HEK293 (cell line): Measurements from ENCODE around the gene PHPT1.

Experiments used
- CTCF ChIA-PET: fragments of 350-600 bp; formaldehyde crosslinking; extraction: SDS; loops from one replicate; lab custom pipeline; 2021; ENCODE audit warnings: antibody characterized with exemption; lab: Yijun Ruan, JAX
- POLR2A ChIA-PET: fragments of 300-600 bp; formaldehyde crosslinking; extraction: SDS; loops from one replicate; lab custom pipeline; 2020; ENCODE audit warnings: antibody characterized with exemption, inconsistent platforms; lab: Yijun Ruan, JAX
- H3K27ac ChIP-seq: fragments of 200-500 bp; sonication (Bioruptor generic); 2 replicates; pipeline ENCODE4 v1.5.1; 2014; ENCODE audit warnings: low read depth, low read length, control low read depth, inconsistent platforms; ENCODE audit errors: extremely low read depth
- H3K36me3 ChIP-seq, 2 experiments: fragments of 200-500 bp in 1 of 2; sonication (Bioruptor generic) in 1 of 2; 1 replicate in 1 of 2; 2 replicates in 1 of 2; pipeline ENCODE4 v1.5.1; 2014 to 2017; ENCODE audit warnings: inconsistent platforms in 2 of 2, low read length in 2 of 2; ENCODE audit not compliant: control insufficient read depth in 2 of 2, insufficient read depth in 1 of 2
- H3K4me1 ChIP-seq: fragments of 200-500 bp; sonication (Bioruptor generic); 2 replicates; pipeline ENCODE4 v1.5.1; 2014; ENCODE audit warnings: mild to moderate bottlenecking, low read length, inconsistent platforms; ENCODE audit not compliant: control insufficient read depth, insufficient read depth
- H3K4me3 ChIP-seq: 2 replicates; pipeline ENCODE4 v1.5.1; 2011; ENCODE audit warnings: low read depth, mild to moderate bottlenecking, control low read depth, low read length, moderate library complexity
- H3K9me3 ChIP-seq: fragments of 200-500 bp; sonication (Bioruptor generic); 2 replicates; pipeline ENCODE4 v1.5.1; 2014; ENCODE audit warnings: low read depth, low read length, inconsistent platforms; ENCODE audit not compliant: control insufficient read depth, insufficient read depth
- BCL11B ChIP-seq: fragments of 450-650 bp; formaldehyde crosslinking; IDR thresholded peaks from 2 replicates; pipeline ENCODE4 v1.5.1; 2016; ENCODE audit warnings: low read depth, missing biosample characterization, missing genetic modification characterization
- GLI4 ChIP-seq: fragments of 450-650 bp; formaldehyde crosslinking; IDR thresholded peaks from 2 replicates; pipeline ENCODE4 v1.5.1; 2016; ENCODE audit warnings: missing biosample characterization, missing genetic modification characterization
- GLIS2 ChIP-seq: fragments of 450-650 bp; formaldehyde crosslinking; IDR thresholded peaks from 2 replicates; pipeline ENCODE4 v1.5.1; 2016; ENCODE audit warnings: missing biosample characterization, missing genetic modification characterization
- HIC1 ChIP-seq: fragments of 450-650 bp; formaldehyde crosslinking; IDR thresholded peaks from 2 replicates; pipeline ENCODE4 v1.5.1; 2016; ENCODE audit warnings: missing biosample characterization, missing genetic modification characterization
- KLF1 ChIP-seq: fragments of 450-650 bp; formaldehyde crosslinking; IDR thresholded peaks from 2 replicates; pipeline ENCODE4 v1.5.1; 2016; ENCODE audit warnings: missing biosample characterization, missing genetic modification characterization
- PRDM2 ChIP-seq: fragments of 450-650 bp; formaldehyde crosslinking; IDR thresholded peaks from 2 replicates; pipeline ENCODE4 v1.5.1; 2016; ENCODE audit warnings: missing biosample characterization, missing genetic modification characterization, borderline replicate concordance
- ZNF114 ChIP-seq: fragments of 450-650 bp; formaldehyde crosslinking; IDR thresholded peaks from 2 replicates; pipeline ENCODE4 v1.5.0; 2017; ENCODE audit warnings: missing biosample characterization, missing genetic modification characterization
- ZNF121 ChIP-seq: fragments of 450-650 bp; formaldehyde crosslinking; IDR thresholded peaks from 2 replicates; pipeline ENCODE4 v1.5.1; 2016; ENCODE audit warnings: missing biosample characterization, missing genetic modification characterization
- ZNF223 ChIP-seq: fragments of 450-650 bp; formaldehyde crosslinking; IDR thresholded peaks from 2 replicates; pipeline ENCODE4 v1.5.1; 2016; ENCODE audit warnings: missing biosample characterization, missing genetic modification characterization
- ZNF366 ChIP-seq: fragments of 450-650 bp; formaldehyde crosslinking; conservative IDR thresholded peaks from 2 replicates; pipeline ENCODE4 v1.5.1; 2016; ENCODE audit warnings: missing biosample characterization, missing genetic modification characterization
- ZNF398 ChIP-seq: fragments of 450-650 bp; formaldehyde crosslinking; IDR thresholded peaks from 2 replicates; pipeline ENCODE4 v1.5.1; 2017; ENCODE audit warnings: missing biosample characterization, missing genetic modification characterization
- ZNF510 ChIP-seq: fragments of 450-650 bp; formaldehyde crosslinking; IDR thresholded peaks from 2 replicates; pipeline ENCODE4 v1.5.1; 2018; ENCODE audit warnings: mild to moderate bottlenecking, missing genetic modification characterization, missing biosample characterization; ENCODE audit not compliant: insufficient replicate concordance
- ZNF544 ChIP-seq: fragments of 450-650 bp; formaldehyde crosslinking; IDR thresholded peaks from 2 replicates; pipeline ENCODE4 v1.5.0; 2017; ENCODE audit warnings: missing biosample characterization, missing genetic modification characterization
- ZNF585B ChIP-seq: fragments of 450-650 bp; formaldehyde crosslinking; IDR thresholded peaks from 2 replicates; pipeline ENCODE4 v1.5.1; 2016; ENCODE audit warnings: missing biosample characterization, missing genetic modification characterization
- ZNF600 ChIP-seq: fragments of 450-650 bp; formaldehyde crosslinking; IDR thresholded peaks from 2 replicates; pipeline ENCODE4 v1.5.1; 2016; ENCODE audit warnings: missing biosample characterization, missing genetic modification characterization
- ZNF768 ChIP-seq: fragments of 450-650 bp; formaldehyde crosslinking; IDR thresholded peaks from 2 replicates; pipeline ENCODE4 v1.5.1; 2018; ENCODE audit warnings: missing biosample characterization, mild to moderate bottlenecking, missing genetic modification characterization
- TF ChIP-seq, protein P1 (sequence below): fragments of 450-650 bp; formaldehyde crosslinking; IDR thresholded peaks from 2 replicates; pipeline ENCODE4 v1.5.1; 2016; ENCODE audit warnings: missing biosample characterization, missing genetic modification characterization

Gene PHPT1

GRCh38 chr9:136857166-136857565 lies 8.0 kb downstream of the PHPT1 start:
- no peak for TF ChIP-seq ZNF544 (tag by site-specific recombination)
- no peak for TF ChIP-seq ZNF585B (tag by site-specific recombination)
- TF ChIP-seq, protein P1, sequence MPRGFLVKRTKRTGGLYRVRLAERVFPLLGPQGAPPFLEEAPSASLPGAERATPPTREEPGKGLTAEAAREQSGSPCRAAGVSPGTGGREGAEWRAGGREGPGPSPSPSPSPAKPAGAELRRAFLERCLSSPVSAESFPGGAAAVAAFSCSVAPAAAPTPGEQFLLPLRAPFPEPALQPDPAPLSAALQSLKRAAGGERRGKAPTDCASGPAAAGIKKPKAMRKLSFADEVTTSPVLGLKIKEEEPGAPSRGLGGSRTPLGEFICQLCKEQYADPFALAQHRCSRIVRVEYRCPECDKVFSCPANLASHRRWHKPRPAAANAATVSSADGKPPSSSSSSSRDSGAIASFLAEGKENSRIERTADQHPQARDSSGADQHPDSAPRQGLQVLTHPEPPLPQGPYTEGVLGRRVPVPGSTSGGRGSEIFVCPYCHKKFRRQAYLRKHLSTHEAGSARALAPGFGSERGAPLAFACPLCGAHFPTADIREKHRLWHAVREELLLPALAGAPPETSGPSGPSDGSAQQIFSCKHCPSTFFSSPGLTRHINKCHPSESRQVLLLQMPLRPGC (tag by site-specific recombination), result no peak
- TF ChIP-seq BCL11B (tag by site-specific recombination), result peak; percentile 42; the same call in 1 of the 2 replicates
- no peak for TF ChIP-seq GLI4 (tag by site-specific recombination)
- TF ChIP-seq GLIS2, result 0 out of 2 replicates have a peak, but pooled peaks have one; percentile 8
- TF ChIP-seq HIC1, result peak; percentile 78
- TF ChIP-seq, all 188 proteins: peak for 3
- Histone ChIP-seq H3K9me3 (no peaks in the 10 kb centered on the region), H3K4me3 (no peak overlapping the region), H3K4me1 (no peaks in the 10 kb centered on the region), H3K27ac (no peak overlapping the region), H3K36me3 (peaks cover 0 to 45% of the 10 kb centered on the region in 2 experiments; a peak in 1 of 3 replicates)
- CTCF ChIA-PET, result no interaction called here
- POLR2A ChIA-PET, result interaction anchor here (0.6 to 1.0 kb wide), 2 partner anchors 29 to 330 kb away, joined by 3 to 5 read pairs; partner anchors contain the start of gene TRAF2

GRCh38 chr9:136857581-136858412 lies 8.6 kb downstream of the PHPT1 start:
- Histone ChIP-seq H3K9me3 (no peaks in the 10 kb centered on the region), H3K4me1 (no peaks in the 10 kb centered on the region), H3K36me3 (peaks cover 0 to 49% of the 10 kb centered on the region in 2 experiments; a peak in 1 of 3 replicates), H3K27ac (no peak overlapping the region), H3K4me3 (no peak overlapping the region)
- POLR2A ChIA-PET, result interaction anchor here (0.6 to 1.7 kb wide), 5 partner anchors 12 to 331 kb away, joined by 3 to 5 read pairs (median 3); partner anchors contain the start of genes AJM1 and TRAF2
- CTCF ChIA-PET, result no interaction called here
- TF ChIP-seq ZNF600, result no peak
- no peak for TF ChIP-seq ZNF768 (tag by site-specific recombination)
- no peak for TF ChIP-seq ZNF510 (tag by site-specific recombination)
- peak; percentile 68; the same call in 1 of the 2 replicates for TF ChIP-seq HIC1
- TF ChIP-seq PRDM2 (tag by site-specific recombination), result no peak
- TF ChIP-seq ZNF114 (tag by site-specific recombination), result no peak
- TF ChIP-seq ZNF366, result no peak
- peak; percentile 76; the same call in 1 of the 2 replicates for TF ChIP-seq ZNF223
- TF ChIP-seq ZNF121 (tag by site-specific recombination), result no peak
- TF ChIP-seq KLF1, result 0 out of 2 replicates have a peak, but pooled peaks have one; percentile 19
- TF ChIP-seq ZNF398 (tag by site-specific recombination), result no peak
